Activated naive CD8-positive, alpha-beta T cell (primary cell): ENCODE results near the gene CALR.
"Not testable (repeated sequence)": the region's sequence is repeated elsewhere in the genome, so short reads cannot be mapped to it uniquely, and the experiment has no call there.

Experiments used
- H3K27ac Mint-ChIP-seq: one replicate; pipeline ENCODE4 v1.8.0; 2021; ENCODE audit warnings: mixed read lengths
- H3K27me3 Mint-ChIP-seq: one replicate; pipeline ENCODE4 v1.8.0; 2021; ENCODE audit warnings: mixed read lengths
- H3K36me3 Mint-ChIP-seq: one replicate; pipeline ENCODE4 v1.8.0; 2021; ENCODE audit warnings: mixed read lengths
- H3K4me1 Mint-ChIP-seq: one replicate; pipeline ENCODE4 v1.8.0; 2021; ENCODE audit warnings: low read depth, mixed read lengths
- H3K4me3 Mint-ChIP-seq: one replicate; pipeline ENCODE4 v1.8.0; 2021; ENCODE audit warnings: mild to moderate bottlenecking, mixed read lengths
- H3K9me3 Mint-ChIP-seq: one replicate; pipeline ENCODE4 v1.8.0; 2021; ENCODE audit warnings: low read depth, mixed read lengths

Gene CALR

GRCh38 chr19:12976109-12976508 is 37.7 kb downstream of the CALR start:
- H3K9me3 Mint-ChIP-seq, H3K4me1 Mint-ChIP-seq, H3K36me3 Mint-ChIP-seq, H3K27ac Mint-ChIP-seq, H3K27me3 Mint-ChIP-seq, H3K4me3 Mint-ChIP-seq: not testable (repeated sequence)

- no peaks in the 10 kb centered on the region for H3K36me3 Mint-ChIP-seq
- H3K27ac Mint-ChIP-seq: no peak overlapping the region
- H3K4me3 Mint-ChIP-seq: no peak overlapping the region
- no peaks in the 10 kb centered on the region for H3K4me1 Mint-ChIP-seq
- H3K9me3 Mint-ChIP-seq: no peaks in the 10 kb centered on the region
- peaks cover 7% of the 10 kb centered on the region for H3K27me3 Mint-ChIP-seq
Observed at GRCh38 chr19:12979974-12980373, 41.6 kb downstream of the CALR start.

GRCh38 chr19:12982648-12983047 is 44.2 kb downstream of the CALR start:
- H3K4me3 Mint-ChIP-seq: no peak overlapping the region

GRCh38 chr19:12983091-12983490 is 44.7 kb downstream of the CALR start:
- Mint-ChIP-seq H3K4me1 (no peaks in the 10 kb centered on the region), H3K9me3 (no peaks in the 10 kb centered on the region), H3K4me3 (no peak overlapping the region), H3K27me3 (peaks cover 2% of the 10 kb centered on the region), H3K27ac (no peak overlapping the region), H3K36me3 (no peaks in the 10 kb centered on the region)

More at GRCh38 chr19:12982648-12983047, 44.2 kb downstream of the CALR start:
- no peaks in the 10 kb centered on the region for H3K36me3 Mint-ChIP-seq
- no peaks in the 10 kb centered on the region for H3K9me3 Mint-ChIP-seq
- no peaks in the 10 kb centered on the region for H3K4me1 Mint-ChIP-seq
- peaks cover 6% of the 10 kb centered on the region for H3K27me3 Mint-ChIP-seq
- H3K27ac Mint-ChIP-seq: no peak overlapping the region

- Mint-ChIP-seq H3K4me3 (no peak overlapping the region), H3K36me3 (no peaks in the 10 kb centered on the region), H3K27ac (no peak overlapping the region), H3K27me3 (peaks cover 1% of the 10 kb centered on the region), H3K4me1 (no peaks in the 10 kb centered on the region), H3K9me3 (no peaks in the 10 kb centered on the region)
Observed at GRCh38 chr19:12983542-12984142, 45.2 kb downstream of the CALR start.

GRCh38 chr19:12984143-12984627 is 45.8 kb downstream of the CALR start:
- H3K4me1 Mint-ChIP-seq: no peaks in the 10 kb centered on the region
- H3K27me3 Mint-ChIP-seq: peaks cover 1% of the 10 kb centered on the region
- no peak overlapping the region for H3K4me3 Mint-ChIP-seq
- no peaks in the 10 kb centered on the region for H3K9me3 Mint-ChIP-seq
- no peaks in the 10 kb centered on the region for H3K36me3 Mint-ChIP-seq
- no peak overlapping the region for H3K27ac Mint-ChIP-seq

- H3K27me3 Mint-ChIP-seq: peaks cover 1% of the 10 kb centered on the region
- H3K36me3 Mint-ChIP-seq: no peaks in the 10 kb centered on the region
- no peak overlapping the region for H3K27ac Mint-ChIP-seq
- H3K4me3 Mint-ChIP-seq: no peak overlapping the region
- H3K9me3 Mint-ChIP-seq: no peaks in the 10 kb centered on the region
- no peaks in the 10 kb centered on the region for H3K4me1 Mint-ChIP-seq
Observed at GRCh38 chr19:12984683-12985048, 46.3 kb downstream of the CALR start.

GRCh38 chr19:12985049-12985776 is 46.8 kb downstream of the CALR start:
- no peak overlapping the region for H3K27ac Mint-ChIP-seq
- no peaks in the 10 kb centered on the region for H3K9me3 Mint-ChIP-seq
- no peak overlapping the region for H3K4me3 Mint-ChIP-seq

GRCh38 chr19:12986726-12987125 is 48.3 kb downstream of the CALR start:
- H3K27ac Mint-ChIP-seq: no peak overlapping the region
- peaks cover 2% of the 10 kb centered on the region for H3K4me1 Mint-ChIP-seq

More at GRCh38 chr19:12985049-12985776, 46.8 kb downstream of the CALR start:
- peaks cover 1% of the 10 kb centered on the region for H3K27me3 Mint-ChIP-seq
- no peaks in the 10 kb centered on the region for H3K36me3 Mint-ChIP-seq
- no peaks in the 10 kb centered on the region for H3K4me1 Mint-ChIP-seq

GRCh38 chr19:12987190-12987589 is 48.8 kb downstream of the CALR start:
- Mint-ChIP-seq H3K4me3 (no peak overlapping the region), H3K4me1 (peaks cover 2% of the 10 kb centered on the region), H3K27ac (no peak overlapping the region), H3K27me3 (peaks cover 1% of the 10 kb centered on the region), H3K9me3 (no peaks in the 10 kb centered on the region), H3K36me3 (no peaks in the 10 kb centered on the region)

More at GRCh38 chr19:12986726-12987125, 48.3 kb downstream of the CALR start:
- no peaks in the 10 kb centered on the region for H3K9me3 Mint-ChIP-seq
- no peak overlapping the region for H3K4me3 Mint-ChIP-seq
- H3K36me3 Mint-ChIP-seq: no peaks in the 10 kb centered on the region
- peaks cover 1% of the 10 kb centered on the region for H3K27me3 Mint-ChIP-seq

- no peaks in the 10 kb centered on the region for H3K9me3 Mint-ChIP-seq
- no peak overlapping the region for H3K27ac Mint-ChIP-seq
- peaks cover 2% of the 10 kb centered on the region for H3K4me1 Mint-ChIP-seq
- H3K27me3 Mint-ChIP-seq: peaks cover 1% of the 10 kb centered on the region
- H3K36me3 Mint-ChIP-seq: no peaks in the 10 kb centered on the region
- H3K4me3 Mint-ChIP-seq: no peak overlapping the region
Observed at GRCh38 chr19:12987781-12988180, 49.4 kb downstream of the CALR start.

GRCh38 chr19:12990431-12990830 is 52.0 kb downstream of the CALR start:
- Mint-ChIP-seq H3K27ac (no peak overlapping the region), H3K9me3 (no peaks in the 10 kb centered on the region), H3K27me3 (peaks cover 1% of the 10 kb centered on the region)

GRCh38 chr19:12990853-12991252 is 52.4 kb downstream of the CALR start:
- Mint-ChIP-seq H3K27me3 (peaks cover 1% of the 10 kb centered on the region), H3K9me3 (no peaks in the 10 kb centered on the region), H3K4me1 (peaks cover 8% of the 10 kb centered on the region), H3K27ac (no peak overlapping the region), H3K4me3 (no peak overlapping the region), H3K36me3 (no peaks in the 10 kb centered on the region)

More at GRCh38 chr19:12990431-12990830, 52.0 kb downstream of the CALR start:
- H3K4me1 Mint-ChIP-seq: peaks cover 8% of the 10 kb centered on the region
- no peak overlapping the region for H3K4me3 Mint-ChIP-seq
- H3K36me3 Mint-ChIP-seq: no peaks in the 10 kb centered on the region

- peaks cover 1% of the 10 kb centered on the region for H3K27me3 Mint-ChIP-seq
- no peak overlapping the region for H3K27ac Mint-ChIP-seq
- peaks cover 8% of the 10 kb centered on the region for H3K4me1 Mint-ChIP-seq
- no peaks in the 10 kb centered on the region for H3K9me3 Mint-ChIP-seq
- H3K36me3 Mint-ChIP-seq: no peaks in the 10 kb centered on the region
- H3K4me3 Mint-ChIP-seq: no peak overlapping the region
Observed at GRCh38 chr19:12991296-12991695, 52.9 kb downstream of the CALR start.

GRCh38 chr19:12992729-12993128 is 54.3 kb downstream of the CALR start:
- Mint-ChIP-seq H3K4me1 (peaks cover 10% of the 10 kb centered on the region), H3K36me3 (no peaks in the 10 kb centered on the region), H3K27me3 (no peaks in the 10 kb centered on the region), H3K9me3 (no peaks in the 10 kb centered on the region), H3K27ac (no peak overlapping the region), H3K4me3 (no peak overlapping the region)
